Naive thymus-derived CD4-positive, alpha-beta T cell (primary cell): ENCODE results near the gene CNOT2. TPM values are rescaled to one million over a fixed set of nuclear protein-coding genes. Genes with fewer than 3 reads are reported as not detected.
A peak's percentile ranks its signal among the peaks of the same experiment; 100 is the strongest.

ENCODE experiments used
- ATAC-seq: fragments of 150-1000 bp; cut with Tn5 transposase; 2 replicates; pipeline ENCODE4 v1.10.0; 2021; ENCODE audit warnings: mild to moderate bottlenecking, moderate library complexity
- CTCF ChIA-PET: fragments of 350-600 bp; sonication (Branson Sonifier 250); formaldehyde crosslinking; loops from one replicate; lab custom pipeline; 2021; ENCODE audit warnings: antibody characterized with exemption; lab: Charles Lee
- POLR2A ChIA-PET: fragments of 350-600 bp; sonication (Branson Sonifier 250); formaldehyde crosslinking; loops from one replicate; lab custom pipeline; 2021; ENCODE audit warnings: antibody characterized with exemption, inconsistent platforms; lab: Charles Lee
- DNase-seq, 9 donors: peaks; one replicate each; pipeline versions ENCODE4 v3.0.0 to v3.0.0-alpha.2; 2020 to 2022; ENCODE audit warnings: mixed read lengths in 1 of 9
- H3K27ac ChIP-seq: one replicate; pipeline ENCODE4 v1.7.0; 2013; ENCODE audit warnings: mild to moderate bottlenecking, low read depth, low read length, moderate library complexity
- H3K27me3 ChIP-seq, 2 donors: one replicate each; pipeline ENCODE4 v1.7.0; 2013; ENCODE audit warnings: low read length in 2 of 2, mild to moderate bottlenecking in 2 of 2, moderate library complexity in 2 of 2; ENCODE audit not compliant: control insufficient read depth in 2 of 2, insufficient read depth in 2 of 2
- H3K36me3 ChIP-seq, 3 experiments: 1 replicate in 2 of 3; 2 replicates in 1 of 3; pipeline ENCODE4 v1.7.0; 2013; ENCODE audit warnings: low read length in 3 of 3, mild to moderate bottlenecking in 3 of 3, moderate library complexity in 1 of 3; ENCODE audit not compliant: insufficient read depth in 3 of 3, control insufficient read depth in 2 of 3
- H3K4me1 ChIP-seq, 2 donors: one replicate each; pipeline ENCODE4 v1.7.0; 2013; ENCODE audit warnings: low read length in 2 of 2, mild to moderate bottlenecking in 2 of 2, moderate library complexity in 1 of 2; ENCODE audit not compliant: control insufficient read depth in 2 of 2, insufficient read depth in 2 of 2
- H3K4me3 ChIP-seq: 2 replicates; pipeline ENCODE4 v1.7.0; 2013; ENCODE audit warnings: mild to moderate bottlenecking, low read length
- H3K9me3 ChIP-seq, 3 experiments: 1 replicate in 2 of 3; 2 replicates in 1 of 3; pipeline ENCODE4 v1.7.0; 2013; ENCODE audit warnings: low read length in 3 of 3; ENCODE audit not compliant: control insufficient read depth in 2 of 3
- H3K27ac Mint-ChIP-seq, 9 donors: one replicate each; pipeline ENCODE4 v1.8.0; 2020 to 2022; ENCODE audit warnings: mixed read lengths in 9 of 9, mild to moderate bottlenecking in 8 of 9, moderate library complexity in 5 of 9, inconsistent platforms in 2 of 9
- H3K27me3 Mint-ChIP-seq, 5 donors: one replicate each; pipeline ENCODE4 v1.8.0; 2021 to 2022; ENCODE audit warnings: mixed read lengths in 5 of 5, mild to moderate bottlenecking in 1 of 5
- H3K36me3 Mint-ChIP-seq, 5 donors: one replicate each; pipeline ENCODE4 v1.8.0; 2020 to 2022; ENCODE audit warnings: mixed read lengths in 5 of 5, mild to moderate bottlenecking in 3 of 5, inconsistent platforms in 1 of 5
- H3K4me1 Mint-ChIP-seq, 7 donors: one replicate each; pipeline ENCODE4 v1.8.0; 2020 to 2022; ENCODE audit warnings: mixed read lengths in 7 of 7, mild to moderate bottlenecking in 3 of 7, inconsistent platforms in 1 of 7
- H3K4me3 Mint-ChIP-seq, 10 donors: one replicate each; pipeline ENCODE4 v1.8.0; 2020 to 2022; ENCODE audit warnings: mild to moderate bottlenecking in 10 of 10, mixed read lengths in 10 of 10, moderate library complexity in 6 of 10, inconsistent platforms in 2 of 10
- H3K9me3 Mint-ChIP-seq, 11 donors: one replicate each; pipeline ENCODE4 v1.8.0; 2020 to 2022; ENCODE audit warnings: mixed read lengths in 11 of 11, mild to moderate bottlenecking in 4 of 11, inconsistent platforms in 1 of 11, moderate library complexity in 1 of 11
- intact Hi-C, 2 donors: fragments of 100-400 bp; cut with micrococcal nuclease; formaldehyde crosslinking; loops; one replicate each; pipeline ENCODE4 v1.15.1; 2023
- polyA plus RNA-seq, 2 donors: library from polyadenylated mRNA; unstranded; fragments of 300-500 nt; fragmentation: Illumina TruSeq; gene quantifications; one replicate each; pipeline ENCODE4 v1.2.3, GENCODE V29; 2021
- total RNA-seq, 6 experiments: library from RNA in 5 of 6; stranded (reverse) in 5 of 6; gene quantifications; 1 replicate in 5 of 6; 2 replicates in 1 of 6; pipeline ENCODE4 v1.2.3 and lab custom pipeline; 2021 to 2026

The CNOT2 gene
- total and polyA plus RNA-seq, 7 experiments from 2014 or later = 76.2 to 144 (median 116) TPM

DNA sequence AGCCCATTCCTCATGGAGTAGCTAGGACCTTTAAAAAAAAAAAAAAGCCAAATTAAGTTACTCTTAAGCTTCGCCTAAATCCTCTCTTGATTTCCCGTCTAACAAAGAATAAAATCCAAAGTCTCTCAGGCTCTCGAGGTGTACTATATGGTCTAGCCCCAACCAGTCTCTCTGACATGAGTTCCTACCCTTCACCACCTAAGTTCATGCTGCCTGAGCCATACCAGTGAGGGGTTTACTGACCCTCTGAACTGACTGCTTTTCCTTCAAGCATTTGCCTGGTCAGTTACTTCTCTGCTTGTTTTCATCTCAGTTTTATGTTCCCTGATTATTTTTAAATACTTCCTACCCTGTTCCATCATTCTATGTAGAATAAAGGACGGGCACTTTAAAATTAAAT lies 64.6 kb downstream of the CNOT2 start:
- H3K27me3 ChIP-seq = no peaks in the 10 kb centered on the region
- H3K36me3 ChIP-seq = peaks cover 0 to 8% (median 0%) of the 10 kb centered on the region in 3 experiments
- Mint-ChIP-seq H3K27me3 (no peaks in the 10 kb centered on the region), H3K9me3 (peaks cover 0 to 22% (median 8%) of the 10 kb centered on the region in 11 donors), H3K4me3 (peak overlapping the region in 1 of 10 donors; percentile 52), H3K4me1 (peaks cover 24 to 74% (median 66%) of the 10 kb centered on the region in 7 donors), H3K36me3 (peaks cover 8 to 52% (median 29%) of the 10 kb centered on the region in 5 donors), H3K27ac (peak overlapping the region in 4 of 9 donors; percentile 49 to 78 (median 66))
- no peaks in the 10 kb centered on the region for H3K9me3 ChIP-seq
- DNase-seq (no peak), ATAC-seq (no peak)
- peaks cover 12 to 13% of the 10 kb centered on the region in 2 donors for H3K4me1 ChIP-seq
- CTCF ChIA-PET = interaction anchor here (0.7 kb wide), 1 partner anchor 1080 kb away, joined by 3 read pairs; no protein-coding TSS in a partner anchor
- H3K27ac ChIP-seq = no peak overlapping the region
- POLR2A ChIA-PET = interaction anchor here (0.6 to 2.7 kb wide), 2 partner anchors 64 to 215 kb away, joined by 3 to 8 read pairs; no protein-coding TSS in a partner anchor
- no peak overlapping the region for H3K4me3 ChIP-seq
- intact Hi-C loops = loop anchor here in 1 of 2 donors (2.0 to 5.0 kb wide), 2 partner anchors 15 to 44 kb away; no protein-coding TSS in a partner anchor

DNA sequence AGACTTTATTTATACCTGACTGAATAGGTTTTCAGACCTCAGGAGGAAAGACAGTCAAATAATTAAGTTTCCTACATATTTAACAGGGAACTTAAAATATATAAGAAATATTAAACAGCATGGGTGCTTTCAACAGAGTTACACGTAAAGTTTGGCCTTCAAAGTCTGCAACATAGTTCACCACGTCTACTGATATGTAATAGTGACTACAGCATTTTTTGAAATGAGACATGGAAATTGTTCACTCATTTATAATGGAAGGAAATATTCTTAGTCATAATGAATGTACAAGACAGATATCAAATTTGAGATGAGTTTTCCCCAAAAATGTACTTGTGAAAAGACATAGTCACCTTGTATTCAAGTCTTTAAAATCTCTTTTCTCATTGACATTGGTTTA lies 66.1 kb downstream of the CNOT2 start:
- Mint-ChIP-seq H3K9me3 (peaks cover 0 to 12% (median 2%) of the 10 kb centered on the region in 11 donors), H3K4me3 (no peak overlapping the region), H3K36me3 (peaks cover 6 to 50% (median 16%) of the 10 kb centered on the region in 5 donors), H3K27me3 (no peaks in the 10 kb centered on the region), H3K27ac (no peak overlapping the region), H3K4me1 (peaks cover 17 to 74% (median 66%) of the 10 kb centered on the region in 7 donors)
- Histone ChIP-seq H3K4me1 (peaks cover 7 to 8% of the 10 kb centered on the region in 2 donors), H3K4me3 (no peak overlapping the region), H3K36me3 (peaks cover 0 to 8% (median 0%) of the 10 kb centered on the region in 3 experiments), H3K27ac (no peak overlapping the region), H3K27me3 (no peaks in the 10 kb centered on the region), H3K9me3 (no peaks in the 10 kb centered on the region)
- ATAC-seq (no peak), DNase-seq (no peak)
- intact Hi-C loops = loop anchor here in 1 of 2 donors (5.0 kb wide), 1 partner anchor 43 kb away; no protein-coding TSS in a partner anchor
- ChIA-PET POLR2A (interaction anchor here (0.8 to 2.7 kb wide), 2 partner anchors 13 to 65 kb away, joined by 3 to 8 read pairs; no protein-coding TSS in a partner anchor), CTCF (no interaction called here)

DNA sequence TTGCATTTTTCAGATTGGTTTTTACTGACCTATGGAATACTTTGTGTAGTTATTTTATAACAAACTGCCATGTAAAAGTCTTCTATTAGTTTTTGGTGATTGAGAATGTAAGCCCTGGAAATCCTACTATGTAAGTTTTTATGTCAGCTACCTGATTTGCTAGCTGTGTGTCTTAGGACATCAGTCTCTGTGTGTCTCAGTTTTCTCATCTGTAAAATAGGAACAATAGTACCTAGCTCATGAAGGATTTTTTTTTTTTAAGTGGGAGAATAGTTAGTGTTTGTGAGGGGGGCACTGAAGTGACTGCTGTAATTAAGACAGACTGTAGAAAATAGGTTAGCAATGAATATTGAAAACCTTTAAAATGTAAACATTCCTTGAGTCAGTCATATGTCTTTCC lies 70.9 kb downstream of the CNOT2 start:
- intact Hi-C loops = no loop called here
- no peak for DNase-seq
- CTCF ChIA-PET = interaction anchor here (0.7 kb wide), 1 partner anchor 9 kb away, joined by 4 read pairs; no protein-coding TSS in a partner anchor
- Mint-ChIP-seq H3K4me3 (peak overlapping the region in 1 of 10 donors; percentile 18), H3K27me3 (no peaks in the 10 kb centered on the region), H3K36me3 (peaks cover 3 to 41% (median 3%) of the 10 kb centered on the region in 5 donors), H3K9me3 (no peaks in the 10 kb centered on the region), H3K27ac (peak overlapping the region in 1 of 9 donors; percentile 52), H3K4me1 (peaks cover 26 to 82% (median 74%) of the 10 kb centered on the region in 7 donors)
- POLR2A ChIA-PET = no interaction called here
- H3K27me3 ChIP-seq = no peaks in the 10 kb centered on the region
- H3K27ac ChIP-seq = no peak overlapping the region
- no peak overlapping the region for H3K4me3 ChIP-seq
- H3K9me3 ChIP-seq = no peaks in the 10 kb centered on the region
- peaks cover 0 to 5% of the 10 kb centered on the region in 2 donors for H3K4me1 ChIP-seq
- H3K36me3 ChIP-seq = peaks cover 0 to 6% (median 0%) of the 10 kb centered on the region in 3 experiments
- no peak for ATAC-seq

DNA sequence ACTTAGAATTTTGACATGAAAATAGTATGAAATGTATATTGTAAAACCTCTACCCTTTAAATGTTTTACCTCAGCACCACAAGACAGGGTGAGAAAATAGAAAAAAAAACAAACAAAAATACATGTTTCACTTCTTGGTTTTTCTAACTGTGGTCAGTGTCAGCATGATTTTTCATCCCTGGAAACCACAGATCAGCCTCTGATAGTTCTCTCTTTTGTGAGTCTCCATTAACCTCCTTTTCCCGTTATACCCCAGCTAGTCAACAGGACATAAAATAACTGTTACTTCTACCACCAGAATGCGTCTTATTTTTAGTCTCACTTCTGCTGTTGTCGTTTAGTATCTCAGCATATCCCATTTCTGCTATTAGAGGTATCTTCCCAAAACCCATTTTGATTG lies 74.5 kb downstream of the CNOT2 start:
- CTCF ChIA-PET = no interaction called here
- no peaks in the 10 kb centered on the region for H3K27me3 Mint-ChIP-seq
- intact Hi-C loops = loop anchor here in 1 of 2 donors (5.0 kb wide), 1 partner anchor 50 kb away; the partner anchor contains the start of gene KCNMB4
- Histone ChIP-seq H3K36me3 (no peaks in the 10 kb centered on the region), H3K4me1 (peaks cover 0 to 5% of the 10 kb centered on the region in 2 donors), H3K27ac (no peak overlapping the region), H3K4me3 (no peak overlapping the region), H3K9me3 (no peaks in the 10 kb centered on the region), H3K27me3 (no peaks in the 10 kb centered on the region)
- peaks cover 26 to 75% (median 61%) of the 10 kb centered on the region in 7 donors for H3K4me1 Mint-ChIP-seq
- H3K4me3 Mint-ChIP-seq = peak overlapping the region in 3 of 10 donors; percentile 4 to 10 (median 6)
- DNase-seq (no peak), ATAC-seq (peak; percentile 69)
- POLR2A ChIA-PET = interaction anchor here (0.6 kb wide), 1 partner anchor 29 kb away, joined by 3 read pairs; no protein-coding TSS in a partner anchor
- peak overlapping the region in 3 of 9 donors; percentile 22 to 36 (median 27) for H3K27ac Mint-ChIP-seq
- H3K9me3 Mint-ChIP-seq = no peaks in the 10 kb centered on the region
- H3K36me3 Mint-ChIP-seq = peaks cover 6 to 30% (median 13%) of the 10 kb centered on the region in 5 donors

DNA sequence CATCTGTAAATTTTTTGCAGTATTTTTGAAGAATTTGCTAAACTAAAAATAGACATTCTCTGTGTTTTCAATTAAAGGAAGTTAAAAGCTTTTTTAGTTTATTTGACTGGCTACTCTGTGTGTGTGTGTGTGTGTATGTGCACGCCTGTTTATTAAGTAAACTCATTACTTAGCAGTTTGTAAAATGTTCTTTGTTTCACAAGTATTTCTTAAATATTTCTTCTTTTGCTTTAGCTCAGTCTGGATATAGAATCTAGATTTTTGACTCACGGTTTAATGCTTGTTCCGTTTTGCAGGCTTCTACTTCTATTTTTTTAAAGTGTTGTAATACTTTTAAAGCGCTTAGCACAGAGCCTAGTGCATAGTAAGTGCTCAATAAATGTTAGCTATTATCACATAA lies 76.4 kb downstream of the CNOT2 start:
- no peak overlapping the region for H3K4me3 ChIP-seq
- no peak overlapping the region for H3K27ac ChIP-seq
- no peaks in the 10 kb centered on the region for H3K36me3 ChIP-seq
- ATAC-seq (peak; percentile 53), DNase-seq (no peak)
- Mint-ChIP-seq H3K27me3 (no peaks in the 10 kb centered on the region), H3K36me3 (peaks cover 3 to 30% (median 24%) of the 10 kb centered on the region in 5 donors), H3K27ac (no peak overlapping the region), H3K9me3 (no peaks in the 10 kb centered on the region), H3K4me3 (no peak overlapping the region), H3K4me1 (peaks cover 18 to 70% (median 42%) of the 10 kb centered on the region in 7 donors)
- no peaks in the 10 kb centered on the region for H3K27me3 ChIP-seq
- H3K4me1 ChIP-seq = peaks cover 0 to 5% of the 10 kb centered on the region in 2 donors
- no peaks in the 10 kb centered on the region for H3K9me3 ChIP-seq
- ChIA-PET CTCF (no interaction called here), POLR2A (no interaction called here)
- intact Hi-C loops = loop anchor here (1.0 to 5.0 kb wide), 2 partner anchors 8 to 48 kb away; partner anchors contain the start of gene KCNMB4 (in 1 of the 2)

DNA sequence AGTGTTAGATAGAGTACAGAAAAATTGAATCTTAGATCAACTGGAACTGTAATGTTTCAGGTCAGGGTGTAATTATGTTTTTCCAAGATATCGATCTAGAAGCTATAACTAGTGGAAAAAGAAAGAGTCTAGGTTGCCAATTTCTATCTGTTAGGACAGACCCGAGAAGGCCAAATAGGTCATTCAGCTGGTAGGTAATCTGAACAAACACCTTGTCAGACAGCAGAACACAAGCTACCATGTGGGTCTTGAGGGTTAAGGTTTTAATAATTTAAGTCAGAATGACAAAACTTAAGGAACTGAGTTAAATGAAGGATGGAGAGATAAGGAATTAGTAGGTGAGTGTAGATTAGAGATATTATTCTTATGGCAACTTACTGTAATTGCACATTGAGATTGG lies 78.0 kb downstream of the CNOT2 start:
- DNase-seq (no peak), ATAC-seq (no peak)
- ChIA-PET CTCF (no interaction called here), POLR2A (no interaction called here)
- no peaks in the 10 kb centered on the region for H3K36me3 ChIP-seq
- peaks cover 13 to 60% (median 29%) of the 10 kb centered on the region in 7 donors for H3K4me1 Mint-ChIP-seq
- no peaks in the 10 kb centered on the region for H3K9me3 ChIP-seq
- no peak overlapping the region for H3K4me3 ChIP-seq
- no peak overlapping the region for H3K27ac ChIP-seq
- no peaks in the 10 kb centered on the region for H3K9me3 Mint-ChIP-seq
- H3K27me3 ChIP-seq = no peaks in the 10 kb centered on the region
- H3K27ac Mint-ChIP-seq = no peak overlapping the region
- H3K4me1 ChIP-seq = peaks cover 0 to 5% of the 10 kb centered on the region in 2 donors
- no peak overlapping the region for H3K4me3 Mint-ChIP-seq
- intact Hi-C loops = no loop called here
- no peaks in the 10 kb centered on the region for H3K27me3 Mint-ChIP-seq
- H3K36me3 Mint-ChIP-seq = peaks cover 3 to 29% (median 27%) of the 10 kb centered on the region in 5 donors
